ENCODE results near the gene VPS45.

DNA sequence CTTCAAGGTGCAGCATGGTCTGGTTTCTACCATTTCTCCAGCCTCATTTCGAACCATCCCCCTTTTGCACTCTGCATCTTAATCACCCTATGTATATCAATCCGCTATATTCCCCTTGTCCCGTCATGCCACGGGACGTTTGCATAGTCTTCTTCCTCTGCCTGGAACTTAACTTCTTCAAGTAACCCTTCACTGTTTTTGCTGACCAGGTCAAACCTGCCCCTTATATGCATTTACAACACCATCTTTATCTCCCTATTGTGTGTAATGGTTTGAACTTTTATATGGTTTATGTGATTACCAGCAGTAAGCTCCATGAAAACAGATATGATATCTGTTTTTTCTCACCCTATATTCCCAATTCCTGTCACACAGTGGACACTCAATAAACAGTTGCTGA is 2.3 kb downstream of the VPS45 start:
- TF ChIP-seq CTCF (IDR thresholded peaks at IDR 0.05; ENCODE audit: poor library complexity, severe bottlenecking) (no peak), SMC3 (conservative IDR thresholded peaks at IDR 0.05; ENCODE audit: poor library complexity) (no peak), EZH2 (IDR thresholded peaks at IDR 0.05; ENCODE audit: borderline replicate concordance, insufficient read depth, low read length, poor library complexity, severe bottlenecking) (no peak), EP300 (conservative IDR thresholded peaks at IDR 0.05; ENCODE audit: poor library complexity, severe bottlenecking) (no peak), TAF1 (IDR thresholded peaks at IDR 0.05; ENCODE audit: low read depth) (no peak), POLR2AphosphoS5 (IDR thresholded peaks at IDR 0.05) (no peak), MXI1 (conservative IDR thresholded peaks at IDR 0.05; ENCODE audit: poor library complexity, severe bottlenecking) (no peak), RAD21 (conservative IDR thresholded peaks at IDR 0.05) (no peak)
- TF ChIP-seq, protein P1, sequence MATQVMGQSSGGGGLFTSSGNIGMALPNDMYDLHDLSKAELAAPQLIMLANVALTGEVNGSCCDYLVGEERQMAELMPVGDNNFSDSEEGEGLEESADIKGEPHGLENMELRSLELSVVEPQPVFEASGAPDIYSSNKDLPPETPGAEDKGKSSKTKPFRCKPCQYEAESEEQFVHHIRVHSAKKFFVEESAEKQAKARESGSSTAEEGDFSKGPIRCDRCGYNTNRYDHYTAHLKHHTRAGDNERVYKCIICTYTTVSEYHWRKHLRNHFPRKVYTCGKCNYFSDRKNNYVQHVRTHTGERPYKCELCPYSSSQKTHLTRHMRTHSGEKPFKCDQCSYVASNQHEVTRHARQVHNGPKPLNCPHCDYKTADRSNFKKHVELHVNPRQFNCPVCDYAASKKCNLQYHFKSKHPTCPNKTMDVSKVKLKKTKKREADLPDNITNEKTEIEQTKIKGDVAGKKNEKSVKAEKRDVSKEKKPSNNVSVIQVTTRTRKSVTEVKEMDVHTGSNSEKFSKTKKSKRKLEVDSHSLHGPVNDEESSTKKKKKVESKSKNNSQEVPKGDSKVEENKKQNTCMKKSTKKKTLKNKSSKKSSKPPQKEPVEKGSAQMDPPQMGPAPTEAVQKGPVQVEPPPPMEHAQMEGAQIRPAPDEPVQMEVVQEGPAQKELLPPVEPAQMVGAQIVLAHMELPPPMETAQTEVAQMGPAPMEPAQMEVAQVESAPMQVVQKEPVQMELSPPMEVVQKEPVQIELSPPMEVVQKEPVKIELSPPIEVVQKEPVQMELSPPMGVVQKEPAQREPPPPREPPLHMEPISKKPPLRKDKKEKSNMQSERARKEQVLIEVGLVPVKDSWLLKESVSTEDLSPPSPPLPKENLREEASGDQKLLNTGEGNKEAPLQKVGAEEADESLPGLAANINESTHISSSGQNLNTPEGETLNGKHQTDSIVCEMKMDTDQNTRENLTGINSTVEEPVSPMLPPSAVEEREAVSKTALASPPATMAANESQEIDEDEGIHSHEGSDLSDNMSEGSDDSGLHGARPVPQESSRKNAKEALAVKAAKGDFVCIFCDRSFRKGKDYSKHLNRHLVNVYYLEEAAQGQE (IDR thresholded peaks at IDR 0.05; ENCODE audit: borderline replicate concordance), result no peak

Data from neural cell (in vitro differentiated cells).